Measurements from ENCODE around the gene ADAMTS10.
"Not testable (repeated sequence)": the region's sequence is repeated elsewhere in the genome, so short reads cannot be mapped to it uniquely, and the experiment has no call there.

ADAMTS10 gene

GRCh38 chr19:8641221-8641907, 30.8 kb upstream of the ADAMTS10 start:
- Histone ChIP-seq H3K4me3 (ENCODE audit: low read length) (no peak overlapping the region), H3K27ac (ENCODE audit: low read length) (no peak overlapping the region), H3K4me2 (ENCODE audit: low read depth, low read length) (no peak overlapping the region), H3K4me1 (ENCODE audit: low read length) (no peaks in the 10 kb centered on the region), H2AFZ (ENCODE audit: low read length) (no peak overlapping the region), H3K9me2 (replicated peaks; ENCODE audit: insufficient read depth, low read length) (no peaks in the 10 kb centered on the region), H4K20me1 (ENCODE audit: insufficient read depth, low read length) (no peaks in the 10 kb centered on the region), H3K27me3 (replicated peaks; ENCODE audit: insufficient read depth, low read length) (peaks cover 54% of the 10 kb centered on the region), H3K36me3 (replicated peaks; ENCODE audit: insufficient read depth, low read length) (no peaks in the 10 kb centered on the region), H3K9ac (ENCODE audit: low read length) (no peak overlapping the region), H3F3A (ENCODE audit: insufficient read depth, low read length) (no peaks in the 10 kb centered on the region), H3K79me2 (ENCODE audit: low read length) (no peaks in the 10 kb centered on the region), H3K9me3 (replicated peaks; ENCODE audit: insufficient read depth, low read length) (no peaks in the 10 kb centered on the region)
- DNase-seq, result no peak
- no peak for TF ChIP-seq EZH2 (optimal IDR thresholded peaks at IDR 0.05; ENCODE audit: low read depth, low read length)

GRCh38 chr19:8640402-8641004, 30.0 kb upstream of the ADAMTS10 start:
- H3K36me3 ChIP-seq (replicated peaks; ENCODE audit: insufficient read depth, low read length), result no peaks in the 10 kb centered on the region
- no peak for TF ChIP-seq EZH2 (optimal IDR thresholded peaks at IDR 0.05; ENCODE audit: low read depth, low read length)
- H3K27ac ChIP-seq (ENCODE audit: low read length), result no peak overlapping the region
- no peaks in the 10 kb centered on the region for H3K79me2 ChIP-seq (ENCODE audit: low read length)
- H3K4me2 ChIP-seq (ENCODE audit: low read depth, low read length), result no peak overlapping the region
- no peak overlapping the region for H3K4me3 ChIP-seq (ENCODE audit: low read length)
- no peak overlapping the region for H2AFZ ChIP-seq (ENCODE audit: low read length)
- no peak for DNase-seq
- H3K9me2 ChIP-seq (replicated peaks; ENCODE audit: insufficient read depth, low read length), result no peaks in the 10 kb centered on the region
- H3K9ac ChIP-seq (ENCODE audit: low read length), result no peak overlapping the region
- H4K20me1 ChIP-seq (ENCODE audit: insufficient read depth, low read length), result no peaks in the 10 kb centered on the region
- H3F3A ChIP-seq (ENCODE audit: insufficient read depth, low read length), result no peaks in the 10 kb centered on the region
- H3K9me3 ChIP-seq (replicated peaks; ENCODE audit: insufficient read depth, low read length), result no peaks in the 10 kb centered on the region
- H3K4me1 ChIP-seq (ENCODE audit: low read length), result no peaks in the 10 kb centered on the region
- peaks cover 52% of the 10 kb centered on the region for H3K27me3 ChIP-seq (replicated peaks; ENCODE audit: insufficient read depth, low read length)

GRCh38 chr19:8639821-8640401, 29.4 kb upstream of the ADAMTS10 start:
- H3K9ac ChIP-seq (ENCODE audit: low read length), result no peak overlapping the region
- no peak overlapping the region for H2AFZ ChIP-seq (ENCODE audit: low read length)
- no peaks in the 10 kb centered on the region for H3K9me3 ChIP-seq (replicated peaks; ENCODE audit: insufficient read depth, low read length)
- no peaks in the 10 kb centered on the region for H3K79me2 ChIP-seq (ENCODE audit: low read length)
- H3K4me3 ChIP-seq (ENCODE audit: low read length), result no peak overlapping the region
- no peak overlapping the region for H3K27ac ChIP-seq (ENCODE audit: low read length)
- H3K36me3 ChIP-seq (replicated peaks; ENCODE audit: insufficient read depth, low read length), result no peaks in the 10 kb centered on the region
- H3K4me1 ChIP-seq (ENCODE audit: low read length), result no peaks in the 10 kb centered on the region
- DNase-seq, result no peak
- H4K20me1 ChIP-seq (ENCODE audit: insufficient read depth, low read length), result no peaks in the 10 kb centered on the region
- no peak overlapping the region for H3K4me2 ChIP-seq (ENCODE audit: low read depth, low read length)
- peaks cover 56% of the 10 kb centered on the region for H3K27me3 ChIP-seq (replicated peaks; ENCODE audit: insufficient read depth, low read length)
- no peaks in the 10 kb centered on the region for H3K9me2 ChIP-seq (replicated peaks; ENCODE audit: insufficient read depth, low read length)
- no peaks in the 10 kb centered on the region for H3F3A ChIP-seq (ENCODE audit: insufficient read depth, low read length)
- no peak for TF ChIP-seq CTCF (IDR thresholded peaks at IDR 0.05; ENCODE audit: low read length)
- no peak for TF ChIP-seq EZH2phosphoT487 (IDR thresholded peaks at IDR 0.05; ENCODE audit: low read length)
- no peak for TF ChIP-seq EZH2 (optimal IDR thresholded peaks at IDR 0.05; ENCODE audit: low read depth, low read length)

- no peak overlapping the region for H3K4me2 ChIP-seq (ENCODE audit: low read depth, low read length)
- H3K4me3 ChIP-seq (ENCODE audit: low read length), result no peak overlapping the region
- no peaks in the 10 kb centered on the region for H3K79me2 ChIP-seq (ENCODE audit: low read length)
- H3K27me3 ChIP-seq (replicated peaks; ENCODE audit: insufficient read depth, low read length), result peaks cover 47% of the 10 kb centered on the region
- no peak overlapping the region for H3K27ac ChIP-seq (ENCODE audit: low read length)
- TF ChIP-seq CTCF (IDR thresholded peaks at IDR 0.05; ENCODE audit: low read length) (no peak), EZH2phosphoT487 (IDR thresholded peaks at IDR 0.05; ENCODE audit: low read length) (no peak), EZH2 (optimal IDR thresholded peaks at IDR 0.05; ENCODE audit: low read depth, low read length) (no peak)
- no peak overlapping the region for H2AFZ ChIP-seq (ENCODE audit: low read length)
- H4K20me1 ChIP-seq (ENCODE audit: insufficient read depth, low read length), result no peaks in the 10 kb centered on the region
- H3K36me3 ChIP-seq (replicated peaks; ENCODE audit: insufficient read depth, low read length), result no peaks in the 10 kb centered on the region
- H3K9me3 ChIP-seq (replicated peaks; ENCODE audit: insufficient read depth, low read length), result no peaks in the 10 kb centered on the region
- H3K4me1 ChIP-seq (ENCODE audit: low read length), result no peaks in the 10 kb centered on the region
- H3K9ac ChIP-seq (ENCODE audit: low read length), result no peak overlapping the region
- no peak for DNase-seq
- no peaks in the 10 kb centered on the region for H3K9me2 ChIP-seq (replicated peaks; ENCODE audit: insufficient read depth, low read length)
- no peaks in the 10 kb centered on the region for H3F3A ChIP-seq (ENCODE audit: insufficient read depth, low read length)
These were observed 27.6 kb upstream of the ADAMTS10 start for GRCh38 chr19:8638078-8638619.

GRCh38 chr19:8637070-8637469, 26.6 kb upstream of the ADAMTS10 start:
- H3K9me2 ChIP-seq (replicated peaks; ENCODE audit: insufficient read depth, low read length); H3K27ac ChIP-seq (ENCODE audit: low read length); H2AFZ ChIP-seq (ENCODE audit: low read length); H4K20me1 ChIP-seq (ENCODE audit: insufficient read depth, low read length); H3F3A ChIP-seq (ENCODE audit: insufficient read depth, low read length); H3K79me2 ChIP-seq (ENCODE audit: low read length); DNase-seq; H3K9me3 ChIP-seq (replicated peaks; ENCODE audit: insufficient read depth, low read length); H3K36me3 ChIP-seq (replicated peaks; ENCODE audit: insufficient read depth, low read length); H3K4me3 ChIP-seq (ENCODE audit: low read length); H3K4me1 ChIP-seq (ENCODE audit: low read length); H3K9ac ChIP-seq (ENCODE audit: low read length); H3K4me2 ChIP-seq (ENCODE audit: low read depth, low read length): not testable (repeated sequence)
- H3K27me3 ChIP-seq (replicated peaks; ENCODE audit: insufficient read depth, low read length), result peaks cover 52% of the 10 kb centered on the region
